HCT116 (cell line): ENCODE measurements around the gene SH2B2. TPM values are rescaled to one million over a fixed set of nuclear protein-coding genes. Genes with fewer than 3 reads are reported as not detected.

ENCODE experiments used
- ATAC-seq: fragments of 200-7000 bp; cut with Tn5 transposase; 2 replicates; pipeline ENCODE4 v1.9.1; 2020; ENCODE audit warnings: mild to moderate bottlenecking, moderate library complexity
- BruUV-seq: library from RNA; stranded (reverse); fragments of 400-500 nt; replicated peaks from 2 replicates; lab custom pipeline; 2021; lab: Mats Ljungman, UMichigan
- CTCF ChIA-PET: fragments of 300-600 bp; sonication (Branson Sonifier 250); formaldehyde crosslinking; loops from one replicate; lab custom pipeline; 2021; ENCODE audit warnings: antibody characterized with exemption; lab: Charles Lee
- POLR2A ChIA-PET: fragments of 300-600, 350-600 bp; sonication (Branson Sonifier 250); formaldehyde crosslinking; loops from one replicate; lab custom pipeline; 2021; ENCODE audit warnings: antibody characterized with exemption; lab: Charles Lee
- RAD21 ChIA-PET, 2 experiments: fragments of 300-600 bp; sonication (Branson Sonifier 250); formaldehyde crosslinking; loops; one replicate each; lab custom pipeline; 2023; ENCODE audit warnings: low total read pairs in 2 of 2; ENCODE audit not compliant: uncharacterized antibody in 2 of 2, unreplicated experiment in 2 of 2, low non-redundant PET in 1 of 2; lab: Charles Lee
- DNase-seq: peaks from one replicate; pipeline ENCODE4 v3.0.0-alpha.2; 2010; ENCODE audit warnings: low read depth, low spot score
- H2AFZ ChIP-seq: fragments of 200-600 bp; shearing (Covaris generic), sonication (generic); 2 replicates; pipeline ENCODE4 v1.6.1; 2017; ENCODE audit warnings: low read depth, mixed run types, mixed read lengths, antibody characterized with exemption, low read length; ENCODE audit not compliant: poor library complexity, severe bottlenecking
- H3K27ac ChIP-seq: 2 replicates; pipeline ENCODE4 v1.5.1; 2012; ENCODE audit warnings: low read depth, low read length
- H3K27me3 ChIP-seq: fragments of 200-600 bp; sonication (generic); 2 replicates; pipeline ENCODE4 v1.6.1; 2016; ENCODE audit warnings: mixed run types, low read length, mixed read lengths; ENCODE audit not compliant: insufficient read depth
- H3K36me3 ChIP-seq, 2 experiments: fragments of 200-500 bp in 1 of 2; fragments of 200-600 bp in 1 of 2; sonication (Bioruptor generic) in 1 of 2; sonication (generic) in 1 of 2; 2 replicates each; pipeline versions ENCODE4 v1.5.1 to v1.6.1; 2014 to 2016; ENCODE audit warnings: low read length in 2 of 2, inconsistent platforms in 1 of 2, mixed read lengths in 1 of 2, mixed run types in 1 of 2; ENCODE audit not compliant: insufficient read depth in 2 of 2, control insufficient read depth in 1 of 2
- H3K4me1 ChIP-seq, 2 experiments: fragments of 200-600 bp in 1 of 2; sonication (generic) in 1 of 2; 2 replicates each; pipeline versions ENCODE4 v1.5.1 to v1.6.1; 2012 to 2017; ENCODE audit warnings: low read length in 2 of 2, inconsistent platforms in 1 of 2, mild to moderate bottlenecking in 1 of 2, mixed read lengths in 1 of 2, mixed run types in 1 of 2, moderate library complexity in 1 of 2; ENCODE audit not compliant: insufficient read depth in 2 of 2, control insufficient read depth in 1 of 2
- H3K4me2 ChIP-seq: fragments of 200-600 bp; sonication (generic); 2 replicates; pipeline ENCODE4 v1.6.1; 2017; ENCODE audit warnings: mixed run types, low read length, mixed read lengths
- H3K4me3 ChIP-seq, 2 experiments: fragments of 200-600 bp in 1 of 2; sonication (generic) in 1 of 2; replicated peaks in 1 of 2; 2 replicates each; pipeline ENCODE4 v1.5.1; 2011 to 2016; ENCODE audit warnings: low read length in 2 of 2, control low read depth in 1 of 2, low read depth in 1 of 2, mild to moderate bottlenecking in 1 of 2, mixed read lengths in 1 of 2, mixed run types in 1 of 2
- H3K79me2 ChIP-seq: fragments of 200-600 bp; sonication (generic); 2 replicates; pipeline ENCODE4 v1.6.1; 2017; ENCODE audit warnings: mild to moderate bottlenecking, mixed run types, low read length, moderate library complexity, mixed read lengths; ENCODE audit not compliant: insufficient read depth
- H3K9ac ChIP-seq: fragments of 200-600 bp; sonication (generic); 2 replicates; pipeline ENCODE4 v1.6.1; 2016; ENCODE audit warnings: low read length, mixed read lengths
- H3K9me2 ChIP-seq: fragments of 200-600 bp; sonication (generic), shearing (Covaris generic); 2 replicates; pipeline ENCODE4 v1.6.1; 2017; ENCODE audit warnings: mixed run types, mild to moderate bottlenecking, moderate library complexity; ENCODE audit not compliant: insufficient read depth
- H3K9me3 ChIP-seq, 2 experiments: fragments of 200-500 bp in 1 of 2; fragments of 200-600 bp in 1 of 2; sonication (Bioruptor generic) in 1 of 2; sonication (generic) in 1 of 2; 2 replicates each; pipeline ENCODE4 v1.6.1; 2014 to 2017; ENCODE audit warnings: low read length in 2 of 2, mixed read lengths in 2 of 2, inconsistent platforms in 1 of 2, low read depth in 1 of 2, mild to moderate bottlenecking in 1 of 2, mixed run types in 1 of 2, moderate library complexity in 1 of 2; ENCODE audit not compliant: control insufficient read depth in 1 of 2, insufficient read depth in 1 of 2
- H4K20me1 ChIP-seq: fragments of 200-600 bp; sonication (generic), shearing (Covaris generic); 2 replicates; pipeline ENCODE4 v1.6.1; 2017; ENCODE audit warnings: mixed run types, mild to moderate bottlenecking, moderate library complexity; ENCODE audit not compliant: insufficient read depth
- CBX3 ChIP-seq: IDR thresholded peaks from 2 replicates; pipeline ENCODE4 v1.6.1; 2012; ENCODE audit warnings: low read depth
- CEBPB ChIP-seq: IDR thresholded peaks from 2 replicates; pipeline ENCODE4 v1.6.1; 2012; ENCODE audit warnings: low read depth
- EGR1 ChIP-seq: IDR thresholded peaks from 2 replicates; pipeline ENCODE4 v1.6.1; 2012; ENCODE audit warnings: low read depth
- EZH2 ChIP-seq: fragments of 200-600 bp; sonication (generic); IDR thresholded peaks from 2 replicates; pipeline ENCODE4 v1.6.1; 2017; ENCODE audit warnings: antibody characterized with exemption, mixed run types
- EZH2phosphoT487 ChIP-seq: fragments of 200-600 bp; IDR thresholded peaks from 2 replicates; pipeline ENCODE4 v1.6.1; 2018; ENCODE audit warnings: antibody characterized with exemption, borderline replicate concordance
- JUND ChIP-seq: IDR thresholded peaks from 2 replicates; pipeline ENCODE4 v1.6.1; 2012
- POLR2A ChIP-seq: IDR thresholded peaks from 2 replicates; pipeline ENCODE4 v1.7.0; 2011; ENCODE audit warnings: borderline replicate concordance; ENCODE audit not compliant: insufficient read depth, insufficient read length; ENCODE audit errors: extremely low read depth
- POLR2AphosphoS5 ChIP-seq: IDR thresholded peaks from 2 replicates; pipeline ENCODE4 v1.6.1; 2011; ENCODE audit warnings: mild to moderate bottlenecking, low read depth, low read length, moderate library complexity
- TCF7L2 ChIP-seq: IDR thresholded peaks from 2 replicates; pipeline ENCODE4 v1.7.0; 2011; ENCODE audit warnings: borderline replicate concordance, inconsistent platforms; ENCODE audit not compliant: insufficient read depth, insufficient read length; ENCODE audit errors: extremely low read depth
- YY1 ChIP-seq: IDR thresholded peaks from 2 replicates; pipeline ENCODE4 v1.6.1; 2011; ENCODE audit warnings: low read length, low read depth, moderate library complexity, mild to moderate bottlenecking; ENCODE audit not compliant: insufficient replicate concordance; ENCODE audit errors: extremely low read depth
- ZNF274 ChIP-seq: fragments of 200-500 bp; sonication (Bioruptor generic); IDR thresholded peaks from 2 replicates; pipeline ENCODE4 v1.6.1; 2014; ENCODE audit warnings: mild to moderate bottlenecking, low read depth, low read length, inconsistent platforms
- intact Hi-C: fragments of 100-400 bp; cut with micrococcal nuclease; formaldehyde crosslinking; loops from 2 replicates; pipeline ENCODE4 v1.10.0; 2022
- total RNA-seq: library from RNA; stranded (reverse); gene quantifications from one replicate; pipeline ENCODE4 v1.2.1, GENCODE V29; 2021; ENCODE audit not compliant: unreplicated experiment
- TF ChIP-seq, protein P1 (sequence below): IDR thresholded peaks from 2 replicates; pipeline ENCODE4 v1.6.1; 2012
- TF ChIP-seq, protein P2 (sequence below): IDR thresholded peaks from 2 replicates; pipeline ENCODE4 v1.6.1; 2012; ENCODE audit warnings: low read depth
- TF ChIP-seq, protein P3 (sequence below): IDR thresholded peaks from 2 replicates; pipeline ENCODE4 v1.6.1; 2012

SH2B2 gene
- total RNA-seq, 1 experiment from 2014 or later: 11.8 TPM

DNA sequence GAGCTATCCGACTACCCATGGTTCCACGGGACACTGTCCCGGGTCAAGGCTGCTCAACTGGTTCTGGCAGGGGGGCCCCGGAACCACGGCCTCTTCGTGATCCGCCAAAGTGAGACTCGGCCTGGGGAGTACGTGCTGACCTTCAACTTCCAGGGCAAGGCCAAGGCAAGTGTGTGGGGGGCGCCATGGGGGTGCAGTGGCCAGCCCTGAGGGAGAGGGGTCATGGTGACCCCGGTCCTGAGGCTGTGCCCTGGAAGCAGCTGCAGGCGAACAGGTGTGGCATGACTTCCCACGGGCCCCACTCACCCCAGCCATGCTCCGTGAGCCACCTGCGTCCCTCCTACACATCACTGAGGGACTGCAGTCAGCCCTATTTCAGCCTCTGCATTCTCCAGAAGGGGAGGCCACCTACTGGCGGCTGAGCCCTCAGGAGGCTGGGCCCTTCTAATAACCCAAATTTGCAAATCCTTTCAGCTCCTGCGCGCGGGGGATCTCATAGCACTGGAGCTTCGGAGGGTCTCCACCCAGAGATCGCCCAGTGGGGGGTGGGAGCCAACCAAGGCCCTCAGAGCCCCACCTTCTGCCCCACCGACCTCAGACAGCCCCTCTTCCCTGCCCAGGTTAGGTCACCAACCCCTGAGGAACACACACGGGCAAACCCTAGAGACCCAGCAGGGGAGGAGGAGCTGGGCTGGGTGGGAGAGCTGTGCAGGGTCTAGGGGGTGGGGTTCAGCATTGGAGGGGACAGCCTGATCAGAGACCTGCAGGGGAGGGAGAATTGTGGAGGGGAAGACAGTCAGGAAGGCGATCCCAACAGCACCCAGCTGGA lies 30.8 kb downstream of the SH2B2 start:
- no TSS peak for BruUV-seq
- Histone ChIP-seq H3K79me2 (no peaks in the 10 kb centered on the region), H3K36me3 (no peaks in the 10 kb centered on the region; a peak in 1 of 4 replicates), H3K27ac (no peak overlapping the region), H3K9ac (no peak overlapping the region), H3K4me1 (peaks cover 9 to 10% of the 10 kb centered on the region in 2 experiments), H3K9me3 (no peaks in the 10 kb centered on the region), H3K4me3 (no peak overlapping the region), H4K20me1 (no peaks in the 10 kb centered on the region), H3K27me3 (no peaks in the 10 kb centered on the region), H3K9me2 (no peaks in the 10 kb centered on the region), H3K4me2 (no peak overlapping the region), H2AFZ (no peak overlapping the region)
- ChIA-PET POLR2A (no interaction called here), RAD21 (no interaction called here), CTCF (no interaction called here)
- intact Hi-C loops: no loop called here
- TF ChIP-seq POLR2AphosphoS5: no peak
- TF ChIP-seq, protein P1, sequence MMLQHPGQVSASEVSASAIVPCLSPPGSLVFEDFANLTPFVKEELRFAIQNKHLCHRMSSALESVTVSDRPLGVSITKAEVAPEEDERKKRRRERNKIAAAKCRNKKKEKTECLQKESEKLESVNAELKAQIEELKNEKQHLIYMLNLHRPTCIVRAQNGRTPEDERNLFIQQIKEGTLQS: no peak
- TF ChIP-seq CEBPB: no peak
- no peak for TF ChIP-seq ZNF274
- TF ChIP-seq TCF7L2: no peak
- TF ChIP-seq CBX3: no peak
- TF ChIP-seq YY1: no peak
- TF ChIP-seq, protein P2, sequence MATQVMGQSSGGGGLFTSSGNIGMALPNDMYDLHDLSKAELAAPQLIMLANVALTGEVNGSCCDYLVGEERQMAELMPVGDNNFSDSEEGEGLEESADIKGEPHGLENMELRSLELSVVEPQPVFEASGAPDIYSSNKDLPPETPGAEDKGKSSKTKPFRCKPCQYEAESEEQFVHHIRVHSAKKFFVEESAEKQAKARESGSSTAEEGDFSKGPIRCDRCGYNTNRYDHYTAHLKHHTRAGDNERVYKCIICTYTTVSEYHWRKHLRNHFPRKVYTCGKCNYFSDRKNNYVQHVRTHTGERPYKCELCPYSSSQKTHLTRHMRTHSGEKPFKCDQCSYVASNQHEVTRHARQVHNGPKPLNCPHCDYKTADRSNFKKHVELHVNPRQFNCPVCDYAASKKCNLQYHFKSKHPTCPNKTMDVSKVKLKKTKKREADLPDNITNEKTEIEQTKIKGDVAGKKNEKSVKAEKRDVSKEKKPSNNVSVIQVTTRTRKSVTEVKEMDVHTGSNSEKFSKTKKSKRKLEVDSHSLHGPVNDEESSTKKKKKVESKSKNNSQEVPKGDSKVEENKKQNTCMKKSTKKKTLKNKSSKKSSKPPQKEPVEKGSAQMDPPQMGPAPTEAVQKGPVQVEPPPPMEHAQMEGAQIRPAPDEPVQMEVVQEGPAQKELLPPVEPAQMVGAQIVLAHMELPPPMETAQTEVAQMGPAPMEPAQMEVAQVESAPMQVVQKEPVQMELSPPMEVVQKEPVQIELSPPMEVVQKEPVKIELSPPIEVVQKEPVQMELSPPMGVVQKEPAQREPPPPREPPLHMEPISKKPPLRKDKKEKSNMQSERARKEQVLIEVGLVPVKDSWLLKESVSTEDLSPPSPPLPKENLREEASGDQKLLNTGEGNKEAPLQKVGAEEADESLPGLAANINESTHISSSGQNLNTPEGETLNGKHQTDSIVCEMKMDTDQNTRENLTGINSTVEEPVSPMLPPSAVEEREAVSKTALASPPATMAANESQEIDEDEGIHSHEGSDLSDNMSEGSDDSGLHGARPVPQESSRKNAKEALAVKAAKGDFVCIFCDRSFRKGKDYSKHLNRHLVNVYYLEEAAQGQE: no peak
- no peak for TF ChIP-seq POLR2A
- no peak for TF ChIP-seq JUND
- no peak for TF ChIP-seq EZH2phosphoT487
- TF ChIP-seq, protein P3, sequence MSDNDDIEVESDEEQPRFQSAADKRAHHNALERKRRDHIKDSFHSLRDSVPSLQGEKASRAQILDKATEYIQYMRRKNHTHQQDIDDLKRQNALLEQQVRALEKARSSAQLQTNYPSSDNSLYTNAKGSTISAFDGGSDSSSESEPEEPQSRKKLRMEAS: no peak
- TF ChIP-seq EGR1: no peak
- TF ChIP-seq EZH2: no peak
- ATAC-seq (no peak), DNase-seq (no peak)
